Measurements from ENCODE around the gene CADM2. TPM values are rescaled to one million over a fixed set of nuclear protein-coding genes. Genes with fewer than 3 reads are reported as not detected.

CADM2 gene
- total RNA-seq, 4 donors from 2014 or later, result 0.13 to 2.1 (median 0.58) TPM

- no peak overlapping the region for H3K4me3 ChIP-seq (ENCODE audit: low read depth, poor library complexity, severe bottlenecking)
- 58 to 66% methylated on average over 3 of the region's 3 CpGs for WGBS, 2 donors
- TF ChIP-seq, protein P1, sequence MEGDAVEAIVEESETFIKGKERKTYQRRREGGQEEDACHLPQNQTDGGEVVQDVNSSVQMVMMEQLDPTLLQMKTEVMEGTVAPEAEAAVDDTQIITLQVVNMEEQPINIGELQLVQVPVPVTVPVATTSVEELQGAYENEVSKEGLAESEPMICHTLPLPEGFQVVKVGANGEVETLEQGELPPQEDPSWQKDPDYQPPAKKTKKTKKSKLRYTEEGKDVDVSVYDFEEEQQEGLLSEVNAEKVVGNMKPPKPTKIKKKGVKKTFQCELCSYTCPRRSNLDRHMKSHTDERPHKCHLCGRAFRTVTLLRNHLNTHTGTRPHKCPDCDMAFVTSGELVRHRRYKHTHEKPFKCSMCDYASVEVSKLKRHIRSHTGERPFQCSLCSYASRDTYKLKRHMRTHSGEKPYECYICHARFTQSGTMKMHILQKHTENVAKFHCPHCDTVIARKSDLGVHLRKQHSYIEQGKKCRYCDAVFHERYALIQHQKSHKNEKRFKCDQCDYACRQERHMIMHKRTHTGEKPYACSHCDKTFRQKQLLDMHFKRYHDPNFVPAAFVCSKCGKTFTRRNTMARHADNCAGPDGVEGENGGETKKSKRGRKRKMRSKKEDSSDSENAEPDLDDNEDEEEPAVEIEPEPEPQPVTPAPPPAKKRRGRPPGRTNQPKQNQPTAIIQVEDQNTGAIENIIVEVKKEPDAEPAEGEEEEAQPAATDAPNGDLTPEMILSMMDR (IDR thresholded peaks at IDR 0.05), result no peak
- no peak for TF ChIP-seq POLR2A (IDR thresholded peaks at IDR 0.05)
- intact Hi-C loops (cut with DNase I; ENCODE audit: low total_unique reads), result no loop called here
- no peak for DNase-seq (ENCODE audit: low spot score in 2 of 2)
Measured at GRCh38 chr3:85377115-85377514, 418.3 kb downstream of the CADM2 start.

- no peak overlapping the region for H3K4me3 ChIP-seq (ENCODE audit: low read depth, poor library complexity, severe bottlenecking)
- WGBS, 2 donors, result 92 to 95% methylated on average over 13 of the region's 13 CpGs
- intact Hi-C loops (cut with DNase I; ENCODE audit: low total_unique reads), result no loop called here
- TF ChIP-seq, protein P1 (IDR thresholded peaks at IDR 0.05), result no peak
- no peak for TF ChIP-seq POLR2A (IDR thresholded peaks at IDR 0.05)
- no peak for DNase-seq (ENCODE audit: low spot score in 2 of 2)
Measured at GRCh38 chr3:85384372-85384771, 425.6 kb downstream of the CADM2 start.

GRCh38 chr3:85387913-85388505 lies 429.2 kb downstream of the CADM2 start:
- WGBS, 2 donors, result 69 to 73% methylated on average over 6 of the region's 6 CpGs
- intact Hi-C loops (cut with DNase I; ENCODE audit: low total_unique reads), result no loop called here
- TF ChIP-seq POLR2A (IDR thresholded peaks at IDR 0.05), result no peak
- TF ChIP-seq, protein P1 (IDR thresholded peaks at IDR 0.05), result no peak
- DNase-seq (ENCODE audit: low spot score in 2 of 2), result no peak
- H3K4me3 ChIP-seq (ENCODE audit: low read depth, poor library complexity, severe bottlenecking), result no peak overlapping the region

- intact Hi-C loops (cut with DNase I; ENCODE audit: low total_unique reads), result no loop called here
- TF ChIP-seq, protein P1 (IDR thresholded peaks at IDR 0.05), result no peak
- TF ChIP-seq POLR2A (IDR thresholded peaks at IDR 0.05), result no peak
- 24 to 42% methylated on average over 1 of the region's 1 CpG for WGBS, 2 donors
- H3K4me3 ChIP-seq (ENCODE audit: low read depth, poor library complexity, severe bottlenecking), result no peak overlapping the region
- DNase-seq (ENCODE audit: low spot score in 2 of 2), result no peak
Measured at GRCh38 chr3:85394424-85394823, 435.6 kb downstream of the CADM2 start.

DNA sequence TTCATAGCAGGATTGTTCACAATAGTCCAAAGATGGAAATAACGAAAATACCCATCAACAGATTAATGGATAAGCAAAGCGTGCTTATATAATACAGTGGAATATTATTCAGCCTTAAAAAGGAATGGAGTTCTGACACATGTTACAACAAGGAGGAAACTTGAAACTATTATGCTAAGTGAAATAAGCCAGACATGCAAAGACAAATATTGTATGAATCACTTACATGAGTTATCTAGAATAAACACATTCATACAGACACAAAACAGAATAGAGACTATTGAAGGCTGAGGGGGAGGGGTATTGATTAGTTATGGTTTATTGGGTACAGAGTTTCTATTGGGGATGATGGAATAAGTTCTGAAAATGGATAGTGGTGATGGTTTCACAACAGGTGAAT lies 438.6 kb downstream of the CADM2 start:
- no peak overlapping the region for H3K4me3 ChIP-seq (ENCODE audit: low read depth, poor library complexity, severe bottlenecking)
- TF ChIP-seq, protein P1 (IDR thresholded peaks at IDR 0.05), result no peak
- DNase-seq (ENCODE audit: low spot score in 2 of 2), result no peak
- intact Hi-C loops (cut with DNase I; ENCODE audit: low total_unique reads), result no loop called here
- 93 to 96% methylated on average over 2 of the region's 2 CpGs for WGBS, 2 donors

- intact Hi-C loops (cut with DNase I; ENCODE audit: low total_unique reads), result no loop called here
- 50 to 55% methylated on average over 4 of the region's 4 CpGs for WGBS, 2 donors
- H3K4me3 ChIP-seq (ENCODE audit: low read depth, poor library complexity, severe bottlenecking), result no peak overlapping the region
- no peak for DNase-seq (ENCODE audit: low spot score in 2 of 2)
- TF ChIP-seq, protein P1 (IDR thresholded peaks at IDR 0.05), result no peak
- no peak for TF ChIP-seq POLR2A (IDR thresholded peaks at IDR 0.05)
Measured at GRCh38 chr3:85426121-85426520, 467.3 kb downstream of the CADM2 start.
